Measurements from ENCODE around the gene DOLK.

Gene DOLK

GRCh38 chr9:128905964-128906363 is 41.4 kb downstream of the DOLK start:
- DNase-seq = no peak

DNA sequence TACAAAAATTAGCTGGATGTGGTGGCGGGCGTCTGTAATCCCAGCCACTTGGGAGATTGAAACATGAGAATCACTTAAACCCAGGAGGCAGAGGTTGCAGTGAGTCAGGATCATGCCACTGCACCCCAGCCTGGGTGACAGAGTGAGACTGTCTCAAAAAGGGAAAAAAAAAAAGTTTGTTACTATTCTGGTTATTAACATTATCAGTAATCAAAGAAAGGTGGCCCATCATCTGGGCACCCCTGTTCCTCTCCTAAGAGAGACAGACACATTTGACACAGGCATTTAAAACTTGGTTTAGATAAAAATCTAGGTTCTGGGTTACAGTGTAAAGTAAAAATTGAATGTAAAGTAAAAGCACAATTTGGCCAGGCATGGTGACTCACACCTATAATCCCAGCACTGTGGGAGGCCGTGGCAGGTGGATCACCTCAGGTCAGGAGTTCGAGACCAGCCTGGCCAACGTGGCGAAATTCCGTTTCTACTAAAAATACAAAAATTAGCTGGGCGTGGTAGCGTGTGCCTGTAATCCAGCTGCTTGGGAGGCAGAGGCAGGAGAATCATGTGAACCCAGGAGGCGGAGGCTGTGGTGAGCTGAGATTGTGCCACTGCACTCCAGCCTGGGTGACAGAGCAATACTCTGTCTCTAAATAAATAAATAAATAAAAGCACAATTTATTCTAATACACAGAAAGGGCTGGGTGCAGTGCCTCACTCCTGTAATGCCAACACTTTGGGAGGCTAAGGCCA is 43.4 kb downstream of the DOLK start:
- no peak for DNase-seq

DNA sequence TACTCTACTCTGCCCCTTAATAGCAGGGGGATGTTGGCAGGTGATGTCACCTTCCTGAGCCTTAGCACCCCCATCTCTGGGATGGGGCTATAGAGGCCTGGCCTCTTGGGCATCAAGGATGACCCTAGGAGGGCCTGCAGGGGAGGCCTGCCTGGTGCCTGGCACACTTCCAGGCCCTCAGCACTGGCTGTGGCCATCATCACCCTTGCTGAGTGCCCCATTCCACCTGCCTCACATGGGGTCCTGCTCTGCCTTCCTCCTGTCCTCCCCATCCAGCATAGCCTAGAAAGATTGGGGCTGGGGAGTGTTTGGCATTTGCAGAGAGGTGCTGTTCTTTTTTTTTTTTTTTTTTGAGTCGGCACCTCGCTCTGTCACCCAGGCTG is 44.3 kb downstream of the DOLK start:
- DNase-seq = no peak

DNA sequence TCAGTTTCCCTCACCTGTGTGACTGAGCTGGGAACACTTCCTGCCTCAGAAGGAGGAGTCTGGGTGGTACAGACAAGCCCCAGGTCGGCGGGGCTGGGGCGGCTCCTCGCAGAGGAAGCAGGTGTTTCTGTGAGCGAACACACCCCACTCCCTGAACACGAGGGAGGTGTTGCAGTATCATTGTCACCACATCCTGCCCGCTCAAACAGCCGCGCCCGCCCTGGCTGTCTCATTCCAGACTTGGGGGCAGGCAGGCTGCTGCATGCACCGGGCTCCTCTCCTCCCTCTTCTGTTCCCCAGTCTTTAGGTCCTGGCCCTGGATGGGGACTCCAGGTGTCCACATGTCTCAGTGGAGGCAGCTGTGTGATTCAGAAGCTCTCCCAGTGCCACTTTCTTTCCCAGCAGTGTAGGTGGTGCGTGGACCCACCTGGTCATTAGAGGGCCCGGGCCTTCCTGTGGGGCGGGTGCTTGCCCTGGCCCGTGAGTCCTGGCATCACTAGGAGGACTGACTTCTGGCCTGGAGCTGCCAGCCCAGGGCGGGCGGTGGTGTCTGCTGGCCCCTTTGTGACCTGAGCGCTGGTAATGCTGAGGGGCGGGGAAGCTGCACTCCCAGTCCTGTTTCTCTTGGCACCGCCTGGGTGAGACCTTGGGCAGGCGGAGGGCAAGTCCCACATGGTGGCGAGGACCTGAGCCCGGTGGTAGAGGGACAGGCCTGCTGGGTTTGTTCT is 44.9 kb downstream of the DOLK start:
- DNase-seq = no peak

DNA sequence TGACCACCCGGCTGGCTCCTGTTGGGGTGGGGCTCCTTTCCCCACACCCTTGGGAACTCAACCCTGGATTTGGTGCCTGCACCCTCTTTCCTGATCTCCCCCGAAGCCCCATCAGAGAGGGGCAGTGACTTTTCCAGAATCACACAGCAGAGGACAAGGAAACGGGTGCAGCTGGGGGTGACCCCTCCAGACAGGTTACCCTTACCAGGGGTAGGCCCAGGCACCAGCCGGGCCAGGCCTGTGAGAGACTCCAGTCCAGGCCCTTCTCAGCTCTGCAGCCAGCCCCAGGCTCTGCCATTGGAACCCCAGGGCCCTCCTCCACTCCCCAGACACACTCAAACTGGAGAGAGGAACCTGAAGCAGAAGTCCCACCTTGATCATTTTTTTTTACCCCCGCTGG is 45.6 kb downstream of the DOLK start:
- DNase-seq = no peak

- no peak for DNase-seq
Observed at GRCh38 chr9:128901379-128901778, 46.0 kb downstream of the DOLK start.

GRCh38 chr9:128899566-128900322 is 47.7 kb downstream of the DOLK start:
- no peak for DNase-seq

DNA sequence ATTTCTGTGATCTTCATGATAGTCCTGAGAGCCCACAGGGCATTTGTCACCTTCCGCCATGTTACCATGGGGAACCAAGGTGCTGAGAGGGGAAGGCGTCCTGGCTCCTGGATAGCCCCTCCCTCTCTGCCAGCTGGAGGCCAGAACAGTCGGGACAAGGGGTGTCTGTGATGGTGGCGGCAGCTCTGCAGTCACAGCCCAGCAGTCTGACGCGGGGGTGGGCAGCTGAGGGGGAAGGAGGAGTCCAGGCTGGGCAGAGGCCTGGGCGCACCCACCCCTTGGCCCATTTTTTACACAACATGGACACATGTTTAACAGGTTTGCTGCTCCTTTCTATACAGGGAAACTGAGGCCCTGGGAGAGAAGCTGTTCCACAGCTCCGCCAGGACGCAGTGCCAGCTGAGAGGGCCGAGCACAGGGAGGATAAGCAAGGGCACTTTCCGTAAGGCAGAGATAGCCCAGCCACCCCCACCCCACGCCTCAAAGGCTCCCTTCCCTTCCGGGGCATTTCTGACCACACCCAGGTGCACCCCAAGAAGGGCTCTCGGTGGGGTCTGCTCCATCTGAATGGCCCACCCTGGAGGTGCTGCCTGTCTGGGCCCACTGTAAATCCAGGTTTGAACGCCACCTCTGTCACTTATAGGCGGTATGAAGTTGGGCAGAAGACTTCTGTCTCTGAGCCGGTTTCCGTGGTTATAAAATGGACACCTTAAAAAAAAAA is 48.4 kb downstream of the DOLK start:
- DNase-seq = no peak

DNA sequence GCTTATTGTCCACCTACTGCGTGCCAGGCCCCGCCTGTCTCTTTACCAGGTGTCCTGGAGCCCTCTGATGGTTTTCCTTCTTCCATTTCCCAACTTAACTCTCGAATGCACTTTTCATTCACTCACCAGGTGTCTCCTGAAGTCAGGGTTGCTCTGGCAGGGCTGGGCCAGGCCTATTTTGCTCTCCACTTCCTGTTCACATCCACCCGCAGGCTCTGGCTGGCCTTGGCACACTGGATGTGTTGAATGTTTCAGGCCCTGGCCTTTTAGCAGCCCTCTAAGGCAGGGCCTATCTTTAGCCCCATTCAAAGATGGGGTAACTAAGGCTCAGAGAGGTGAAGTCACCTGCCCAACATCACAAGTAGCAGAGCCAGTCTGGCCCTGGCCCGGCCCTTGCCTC is 49.0 kb downstream of the DOLK start:
- no peak for DNase-seq

DNA sequence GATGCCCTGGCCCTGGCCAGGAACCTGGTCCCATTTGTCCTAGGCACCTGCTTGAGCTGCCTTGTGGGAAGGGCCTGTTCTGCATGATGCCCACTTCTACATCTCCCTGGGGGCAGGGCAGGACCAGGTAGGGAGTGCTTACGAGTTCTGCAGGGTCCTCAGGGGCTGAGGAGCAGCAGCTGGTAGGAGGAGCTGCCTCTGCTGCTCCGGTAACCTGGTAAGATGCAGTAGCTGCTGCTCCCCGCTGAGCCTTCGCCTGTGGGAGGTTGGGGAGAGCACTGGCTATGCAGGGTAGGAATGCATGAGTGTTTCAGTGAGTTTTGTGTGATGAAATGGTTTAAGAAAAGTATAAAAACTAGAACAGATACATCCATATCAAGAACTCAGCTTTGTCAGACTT is 51.8 kb downstream of the DOLK start:
- DNase-seq = no peak
